ENCODE data around the gene RCVRN.

RCVRN gene

GRCh38 chr17:9899280-9900043 is 5.6 kb downstream of the RCVRN start:
- no peak overlapping the region for H3K27ac ChIP-seq (ENCODE audit: insufficient read depth, low read depth, low read length, poor library complexity, severe bottlenecking)

DNA sequence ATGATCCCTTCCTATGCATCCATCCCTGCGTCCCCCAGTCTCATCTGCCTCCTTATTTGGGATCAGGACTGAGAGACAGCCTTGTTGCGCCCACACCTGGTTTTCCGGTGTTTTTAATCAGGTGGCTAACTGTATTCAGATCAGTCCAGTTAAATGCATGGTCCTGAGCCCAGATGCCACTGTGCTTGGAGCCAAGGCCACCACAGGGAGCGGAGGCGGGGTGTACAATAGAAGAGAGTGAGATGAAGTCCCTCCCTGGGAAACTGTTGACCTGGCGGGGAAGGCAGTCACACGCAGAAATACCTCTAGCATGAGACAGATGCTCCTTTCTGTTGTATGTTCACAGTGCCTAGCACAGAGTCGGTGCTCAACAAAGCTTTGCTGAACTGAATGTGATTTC is 6.3 kb downstream of the RCVRN start:
- H3K36me3 ChIP-seq (ENCODE audit: control insufficient read depth, insufficient read depth, low read length) = no peaks in the 10 kb centered on the region
- 96% methylated on average over 8 of the region's 8 CpGs for WGBS, 2 experiments
- H3K4me3 ChIP-seq (ENCODE audit: insufficient read depth, low read depth, low read length) = no peak overlapping the region
- no peak overlapping the region for H3K27ac ChIP-seq (ENCODE audit: insufficient read depth, low read depth, low read length, poor library complexity, severe bottlenecking)
- no peaks in the 10 kb centered on the region for H3K9me3 ChIP-seq (ENCODE audit: control insufficient read depth, low read length)
- H3K4me1 ChIP-seq (ENCODE audit: control insufficient read depth, insufficient read depth, low read length) = peaks cover 14% of the 10 kb centered on the region
- H3K27me3 ChIP-seq (ENCODE audit: control insufficient read depth, insufficient read depth, low read length, poor library complexity, severe bottlenecking) = no peaks in the 10 kb centered on the region

More at GRCh38 chr17:9899280-9900043, 5.6 kb downstream of the RCVRN start:
- no peaks in the 10 kb centered on the region for H3K9me3 ChIP-seq (ENCODE audit: control insufficient read depth, low read length)
- H3K36me3 ChIP-seq (ENCODE audit: control insufficient read depth, insufficient read depth, low read length) = no peaks in the 10 kb centered on the region
- H3K4me3 ChIP-seq (ENCODE audit: insufficient read depth, low read depth, low read length) = no peak overlapping the region
- 89 to 91% methylated on average over 21 of the region's 21 CpGs for WGBS, 2 experiments
- H3K4me1 ChIP-seq (ENCODE audit: control insufficient read depth, insufficient read depth, low read length) = peaks cover 14% of the 10 kb centered on the region
- no peaks in the 10 kb centered on the region for H3K27me3 ChIP-seq (ENCODE audit: control insufficient read depth, insufficient read depth, low read length, poor library complexity, severe bottlenecking)

GRCh38 chr17:9897372-9897968 is 7.6 kb downstream of the RCVRN start:
- no peaks in the 10 kb centered on the region for H3K36me3 ChIP-seq (ENCODE audit: control insufficient read depth, insufficient read depth, low read length)
- no peak overlapping the region for H3K27ac ChIP-seq (ENCODE audit: insufficient read depth, low read depth, low read length, poor library complexity, severe bottlenecking)
- WGBS, 2 experiments = 78 to 85% methylated on average over 13 of the region's 13 CpGs
- H3K4me3 ChIP-seq (ENCODE audit: insufficient read depth, low read depth, low read length) = no peak overlapping the region
- no peaks in the 10 kb centered on the region for H3K9me3 ChIP-seq (ENCODE audit: control insufficient read depth, low read length)
- H3K4me1 ChIP-seq (ENCODE audit: control insufficient read depth, insufficient read depth, low read length) = peaks cover 14% of the 10 kb centered on the region
- no peaks in the 10 kb centered on the region for H3K27me3 ChIP-seq (ENCODE audit: control insufficient read depth, insufficient read depth, low read length, poor library complexity, severe bottlenecking)

GRCh38 chr17:9895923-9896322 is 9.1 kb downstream of the RCVRN start:
- no peaks in the 10 kb centered on the region for H3K36me3 ChIP-seq (ENCODE audit: control insufficient read depth, insufficient read depth, low read length)
- H3K27ac ChIP-seq (ENCODE audit: insufficient read depth, low read depth, low read length, poor library complexity, severe bottlenecking) = no peak overlapping the region
- no peaks in the 10 kb centered on the region for H3K27me3 ChIP-seq (ENCODE audit: control insufficient read depth, insufficient read depth, low read length, poor library complexity, severe bottlenecking)
- H3K9me3 ChIP-seq (ENCODE audit: control insufficient read depth, low read length) = no peaks in the 10 kb centered on the region
- no peak overlapping the region for H3K4me3 ChIP-seq (ENCODE audit: insufficient read depth, low read depth, low read length)
- peaks cover 8% of the 10 kb centered on the region for H3K4me1 ChIP-seq (ENCODE audit: control insufficient read depth, insufficient read depth, low read length)

DNA sequence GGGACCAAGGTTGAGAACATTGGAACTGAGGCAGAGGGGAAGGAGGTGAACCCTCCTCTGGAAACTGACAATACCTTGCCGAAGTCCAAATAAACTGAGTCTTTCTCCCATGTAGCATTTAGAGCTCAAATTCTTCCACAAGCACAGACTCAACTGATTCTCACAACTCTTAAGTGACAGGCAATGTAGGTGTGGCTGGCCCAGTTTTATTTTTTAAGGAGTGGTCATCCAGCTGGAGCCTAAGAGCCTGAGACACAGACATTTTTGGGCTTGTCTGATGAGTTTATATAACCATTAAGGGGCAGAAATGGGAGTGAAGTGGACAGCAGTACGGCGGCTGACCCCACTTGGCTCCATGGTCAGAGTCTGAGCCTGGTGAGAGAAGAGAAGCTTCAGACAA is 10.8 kb downstream of the RCVRN start:
- Histone ChIP-seq H3K36me3 (ENCODE audit: control insufficient read depth, insufficient read depth, low read length) (no peaks in the 10 kb centered on the region), H3K27ac (ENCODE audit: insufficient read depth, low read depth, low read length, poor library complexity, severe bottlenecking) (no peak overlapping the region), H3K4me3 (ENCODE audit: insufficient read depth, low read depth, low read length) (no peak overlapping the region), H3K27me3 (ENCODE audit: control insufficient read depth, insufficient read depth, low read length, poor library complexity, severe bottlenecking) (no peaks in the 10 kb centered on the region), H3K4me1 (ENCODE audit: control insufficient read depth, insufficient read depth, low read length) (no peaks in the 10 kb centered on the region), H3K9me3 (ENCODE audit: control insufficient read depth, low read length) (no peaks in the 10 kb centered on the region)
- WGBS, 2 experiments = 91 to 98% methylated on average over 3 of the region's 3 CpGs

DNA sequence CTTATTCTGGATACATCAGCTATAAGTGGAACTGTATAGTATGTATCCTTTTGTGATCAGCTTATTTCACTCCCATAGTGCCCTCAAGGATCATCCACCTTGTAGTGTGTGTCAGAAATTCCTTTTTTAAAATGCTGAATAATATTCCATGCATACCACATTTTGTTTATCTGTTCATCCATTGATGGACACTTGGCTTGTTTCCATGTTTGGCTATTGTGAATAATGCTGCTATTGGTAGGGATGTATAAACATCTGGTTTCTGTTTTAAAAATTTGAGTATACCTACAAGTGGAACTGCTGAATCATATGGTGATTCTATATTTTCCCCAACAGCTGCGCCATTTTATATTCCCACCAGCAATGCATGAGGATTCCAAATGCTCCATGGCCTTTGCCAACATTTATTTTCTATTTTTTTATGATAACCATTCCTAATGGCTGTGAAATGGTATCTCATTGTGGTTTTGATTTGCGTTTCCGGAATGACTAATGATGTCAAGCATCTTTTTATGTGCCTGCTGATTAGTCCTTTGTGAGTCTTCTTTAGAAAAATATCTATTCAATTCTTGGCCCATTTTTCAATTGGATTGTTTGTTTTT is 11.6 kb downstream of the RCVRN start:
- Histone ChIP-seq H3K9me3 (ENCODE audit: control insufficient read depth, low read length) (no peaks in the 10 kb centered on the region), H3K27me3 (ENCODE audit: control insufficient read depth, insufficient read depth, low read length, poor library complexity, severe bottlenecking) (no peaks in the 10 kb centered on the region), H3K4me3 (ENCODE audit: insufficient read depth, low read depth, low read length) (no peak overlapping the region), H3K4me1 (ENCODE audit: control insufficient read depth, insufficient read depth, low read length) (no peaks in the 10 kb centered on the region), H3K36me3 (ENCODE audit: control insufficient read depth, insufficient read depth, low read length) (no peaks in the 10 kb centered on the region), H3K27ac (ENCODE audit: insufficient read depth, low read depth, low read length, poor library complexity, severe bottlenecking) (no peak overlapping the region)
- WGBS, 2 experiments = 69 to 76% methylated on average over 3 of the region's 3 CpGs

DNA sequence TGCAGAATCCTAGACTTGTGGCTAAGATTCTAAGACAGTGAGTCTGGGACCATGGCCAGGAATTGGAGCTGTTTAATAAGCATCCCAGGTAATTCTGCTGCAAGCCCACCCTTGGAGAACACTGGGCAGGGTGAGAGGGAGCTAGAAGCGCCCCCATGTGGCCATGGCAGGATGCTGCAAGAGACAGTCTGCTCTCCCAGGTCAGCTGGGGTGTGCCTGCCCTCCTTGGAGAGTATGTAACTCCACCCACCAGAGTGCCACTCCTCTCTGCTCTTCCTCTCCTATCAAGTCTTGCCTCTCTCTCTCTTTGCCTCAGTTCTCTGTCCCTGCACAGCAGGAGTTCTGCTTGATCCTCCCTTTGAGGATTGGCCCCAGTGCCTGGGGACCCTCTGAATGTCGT is 14.9 kb downstream of the RCVRN start:
- WGBS, 2 experiments = 10 to 18% methylated on average over 2 of the region's 2 CpGs
- H3K36me3 ChIP-seq (ENCODE audit: control insufficient read depth, insufficient read depth, low read length) = no peaks in the 10 kb centered on the region
- no peak overlapping the region for H3K4me3 ChIP-seq (ENCODE audit: insufficient read depth, low read depth, low read length)
- H3K9me3 ChIP-seq (ENCODE audit: control insufficient read depth, low read length) = no peaks in the 10 kb centered on the region
- H3K4me1 ChIP-seq (ENCODE audit: control insufficient read depth, insufficient read depth, low read length) = no peaks in the 10 kb centered on the region
- H3K27ac ChIP-seq (ENCODE audit: insufficient read depth, low read depth, low read length, poor library complexity, severe bottlenecking) = no peak overlapping the region
- H3K27me3 ChIP-seq (ENCODE audit: control insufficient read depth, insufficient read depth, low read length, poor library complexity, severe bottlenecking) = no peaks in the 10 kb centered on the region

- Histone ChIP-seq H3K9me3 (ENCODE audit: control insufficient read depth, low read length) (no peaks in the 10 kb centered on the region), H3K4me1 (ENCODE audit: control insufficient read depth, insufficient read depth, low read length) (no peaks in the 10 kb centered on the region), H3K27me3 (ENCODE audit: control insufficient read depth, insufficient read depth, low read length, poor library complexity, severe bottlenecking) (no peaks in the 10 kb centered on the region), H3K36me3 (ENCODE audit: control insufficient read depth, insufficient read depth, low read length) (no peaks in the 10 kb centered on the region), H3K27ac (ENCODE audit: insufficient read depth, low read depth, low read length, poor library complexity, severe bottlenecking) (no peak overlapping the region), H3K4me3 (ENCODE audit: insufficient read depth, low read depth, low read length) (no peak overlapping the region)
- WGBS, 2 experiments = 93 to 94% methylated on average over 8 of the region's 8 CpGs
Observed at GRCh38 chr17:9887508-9887907, 17.6 kb downstream of the RCVRN start.

DNA sequence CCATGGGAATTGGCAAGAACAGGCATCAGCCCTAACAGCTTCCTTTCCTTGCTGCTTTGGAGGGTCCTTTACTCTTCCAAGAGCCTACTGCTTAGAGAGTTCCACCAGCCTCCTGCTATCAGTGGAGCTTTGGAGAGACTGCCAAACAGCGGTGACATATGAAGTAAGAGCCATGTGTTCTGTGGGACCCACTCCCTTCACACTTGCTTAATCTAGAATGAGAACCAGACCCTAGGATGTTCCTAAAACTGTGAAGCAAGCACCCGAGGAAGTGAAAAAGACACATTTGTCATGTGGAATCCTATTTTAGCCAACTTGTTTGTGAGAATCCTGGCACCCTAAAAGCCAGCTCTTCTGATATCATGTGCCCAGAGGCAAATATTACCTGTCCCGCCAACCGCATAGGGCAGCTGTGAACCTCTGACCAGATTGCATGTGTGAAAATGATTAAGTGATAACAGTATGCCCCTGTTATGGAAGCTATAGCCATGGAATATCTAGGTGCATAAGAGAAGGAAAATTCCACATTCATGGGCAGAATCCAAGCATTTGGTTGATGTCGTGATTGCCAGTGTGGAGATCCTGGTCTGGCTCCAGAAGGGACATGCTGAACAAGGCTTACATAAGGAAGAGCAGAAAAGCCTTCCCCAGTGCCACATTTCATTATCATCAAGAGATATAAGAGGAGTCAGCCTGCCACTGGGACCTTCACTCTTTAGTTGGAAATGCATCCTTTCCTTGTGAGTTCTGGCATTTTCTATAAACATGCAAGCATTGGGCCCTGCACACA is 18.7 kb downstream of the RCVRN start:
- Histone ChIP-seq H3K27ac (ENCODE audit: insufficient read depth, low read depth, low read length, poor library complexity, severe bottlenecking) (no peak overlapping the region), H3K36me3 (ENCODE audit: control insufficient read depth, insufficient read depth, low read length) (no peaks in the 10 kb centered on the region), H3K4me1 (ENCODE audit: control insufficient read depth, insufficient read depth, low read length) (no peaks in the 10 kb centered on the region), H3K9me3 (ENCODE audit: control insufficient read depth, low read length) (no peaks in the 10 kb centered on the region), H3K27me3 (ENCODE audit: control insufficient read depth, insufficient read depth, low read length, poor library complexity, severe bottlenecking) (no peaks in the 10 kb centered on the region), H3K4me3 (ENCODE audit: insufficient read depth, low read depth, low read length) (no peak overlapping the region)
- WGBS, 2 experiments = 92 to 97% methylated on average over 5 of the region's 5 CpGs

DNA sequence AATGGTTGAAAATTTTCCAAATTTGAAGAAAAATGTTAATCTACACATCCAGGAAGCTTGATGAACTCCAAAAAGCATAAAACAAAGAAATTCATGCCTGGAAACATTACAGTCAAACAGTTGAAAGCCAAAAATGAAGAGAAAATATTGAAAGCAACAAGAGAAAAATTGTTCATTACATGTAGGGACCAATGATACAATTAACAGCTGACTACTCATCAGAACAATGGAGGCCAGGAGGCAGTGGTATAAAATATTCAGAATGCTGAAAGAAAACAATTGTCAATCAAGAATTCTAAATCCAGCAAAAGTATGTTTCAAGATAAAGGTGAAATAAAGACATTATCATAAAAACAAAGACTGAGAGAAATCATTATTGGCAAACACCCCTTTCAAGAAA is 21.6 kb downstream of the RCVRN start:
- Histone ChIP-seq H3K27ac (ENCODE audit: insufficient read depth, low read depth, low read length, poor library complexity, severe bottlenecking) (no peak overlapping the region), H3K4me3 (ENCODE audit: insufficient read depth, low read depth, low read length) (no peak overlapping the region), H3K36me3 (ENCODE audit: control insufficient read depth, insufficient read depth, low read length) (no peaks in the 10 kb centered on the region), H3K4me1 (ENCODE audit: control insufficient read depth, insufficient read depth, low read length) (no peaks in the 10 kb centered on the region), H3K9me3 (ENCODE audit: control insufficient read depth, low read length) (no peaks in the 10 kb centered on the region), H3K27me3 (ENCODE audit: control insufficient read depth, insufficient read depth, low read length, poor library complexity, severe bottlenecking) (no peaks in the 10 kb centered on the region)
